Measurements from ENCODE around the gene GRIN1. TPM values are rescaled to one million over a fixed set of nuclear protein-coding genes. Genes with fewer than 3 reads are reported as not detected.

Gene GRIN1
- total and polyA plus RNA-seq, 10 of the 15 experiments (the other 5 are each of a cell fraction or from before 2014, with no cell fraction given): 0.05 to 0.10 (median 0.06) TPM; not detected in 6

DNA sequence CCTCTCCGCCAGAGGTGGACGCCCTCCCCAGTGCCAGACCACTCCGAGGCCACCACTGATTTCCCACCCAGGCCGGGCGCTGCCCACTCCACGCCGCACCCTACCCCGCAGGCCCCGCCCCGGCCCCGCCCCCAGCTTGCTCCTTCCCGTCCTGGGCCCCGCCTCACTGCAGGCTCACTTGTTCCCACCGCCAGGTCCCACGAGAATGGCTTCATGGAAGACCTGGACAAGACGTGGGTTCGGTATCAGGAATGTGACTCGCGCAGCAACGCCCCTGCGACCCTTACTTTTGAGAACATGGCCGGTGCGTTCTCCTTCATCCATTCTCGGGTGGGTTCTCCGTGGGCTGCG, 24.4 kb downstream of the GRIN1 start:
- Histone ChIP-seq H3K9me3 (replicated peaks; ENCODE audit: control insufficient read depth, insufficient read depth, low read length) (no peaks in the 10 kb centered on the region; the same call in 2 of the 3 replicates), H4K20me1 (ENCODE audit: control insufficient read depth, insufficient read depth) (no peaks in the 10 kb centered on the region), H3K27me3 (replicated peaks in 1 of 2; ENCODE audit: control insufficient read depth in 2 of 2, insufficient read depth in 2 of 2, low read length in 1 of 2) (peaks cover 0 to 2% of the 10 kb centered on the region in 2 experiments; a peak in 1 of 4 replicates), H3K4me2 (ENCODE audit: control insufficient read depth, insufficient read depth) (no peak overlapping the region), H3K27ac (ENCODE audit: control insufficient read depth, insufficient read depth) (no peak overlapping the region), H2AFZ (ENCODE audit: control insufficient read depth, low read depth, low read length) (no peak overlapping the region), H3K4me1 (ENCODE audit: control insufficient read depth, insufficient read depth, low read length) (peaks cover 18% of the 10 kb centered on the region), H3K36me3 (ENCODE audit: control insufficient read depth in 2 of 2, insufficient read depth in 2 of 2, low read length in 1 of 2) (no peaks in the 10 kb centered on the region), H3K79me2 (ENCODE audit: control insufficient read depth, insufficient read depth, low read length) (no peaks in the 10 kb centered on the region), H3K9ac (ENCODE audit: control insufficient read depth, insufficient read depth, low read length) (no peak overlapping the region), H3K4me3 (no peak overlapping the region)
- POLR2A ChIA-PET: no interaction called here
- in situ Hi-C loops (cut with MboI): no loop called here
- TF ChIP-seq ZNF384 (IDR thresholded peaks at IDR 0.05; ENCODE audit: borderline replicate concordance, low read depth, low read length): no peak
- TF ChIP-seq EGR1 (IDR thresholded peaks at IDR 0.05; ENCODE audit: borderline replicate concordance in 1 of 2, low read depth in 2 of 2, low read length in 2 of 2): no peak
- ATAC-seq: no peak
- RAD21 ChIA-PET (ENCODE audit: unreplicated experiment): interaction anchor here (0.8 kb wide), 1 partner anchor 13 kb away, joined by 3 read pairs; no protein-coding TSS in a partner anchor
- CTCF ChIA-PET: no interaction called here
- SMC1A ChIA-PET (ENCODE audit: uncharacterized antibody, unreplicated experiment): no interaction called here
- intact Hi-C loops (cut with micrococcal nuclease; ENCODE audit: unreplicated experiment): no loop called here
- BruUV-seq (replicated peaks): no TSS peak
- DNase-seq (ENCODE audit: low read depth, low spot score): no peak
- 69% methylated on average over 26 of the region's 26 CpGs for WGBS (ENCODE audit: insufficient coverage, insufficient replicate concordance, low lambda C conversion rate, missing lambda C conversion rate)
- FAIRE-seq: no peak

DNA sequence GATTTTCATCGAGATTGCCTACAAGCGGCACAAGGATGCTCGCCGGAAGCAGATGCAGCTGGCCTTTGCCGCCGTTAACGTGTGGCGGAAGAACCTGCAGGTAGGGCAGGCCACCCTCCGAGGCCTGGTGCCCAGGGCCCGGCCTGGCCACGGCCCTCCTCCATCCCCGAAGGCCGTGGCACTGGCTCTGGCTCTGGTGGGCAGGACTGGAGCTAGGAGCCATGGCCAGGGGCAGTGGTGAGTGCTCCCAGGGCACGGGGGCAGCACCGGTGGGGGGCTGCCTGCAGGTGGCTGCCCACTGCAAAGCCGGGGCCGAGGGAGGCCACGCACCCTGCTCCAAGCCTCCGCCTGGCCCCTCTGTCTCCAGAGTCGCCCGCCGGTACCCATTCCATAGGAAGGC, 24.9 kb downstream of the GRIN1 start:
- TF ChIP-seq NKRF (conservative IDR thresholded peaks at IDR 0.05): no peak
- no TSS peak for BruUV-seq (replicated peaks)
- DNase-seq (ENCODE audit: low read depth, low spot score): no peak
- Histone ChIP-seq H3K36me3 (ENCODE audit: control insufficient read depth in 2 of 2, insufficient read depth in 2 of 2, low read length in 1 of 2) (no peaks in the 10 kb centered on the region), H3K4me2 (ENCODE audit: control insufficient read depth, insufficient read depth) (no peak overlapping the region), H3K9me3 (replicated peaks; ENCODE audit: control insufficient read depth, insufficient read depth, low read length) (no peaks in the 10 kb centered on the region; the same call in 2 of the 3 replicates), H3K79me2 (ENCODE audit: control insufficient read depth, insufficient read depth, low read length) (no peaks in the 10 kb centered on the region), H3K9ac (ENCODE audit: control insufficient read depth, insufficient read depth, low read length) (no peak overlapping the region), H2AFZ (ENCODE audit: control insufficient read depth, low read depth, low read length) (no peak overlapping the region), H4K20me1 (ENCODE audit: control insufficient read depth, insufficient read depth) (no peaks in the 10 kb centered on the region), H3K4me1 (ENCODE audit: control insufficient read depth, insufficient read depth, low read length) (peaks cover 14% of the 10 kb centered on the region), H3K27me3 (replicated peaks in 1 of 2; ENCODE audit: control insufficient read depth in 2 of 2, insufficient read depth in 2 of 2, low read length in 1 of 2) (peaks cover 0 to 5% of the 10 kb centered on the region in 2 experiments; a peak in 1 of 4 replicates), H3K27ac (ENCODE audit: control insufficient read depth, insufficient read depth) (no peak overlapping the region), H3K4me3 (no peak overlapping the region)
- in situ Hi-C loops (cut with MboI) (no loop called here), intact Hi-C loops (cut with micrococcal nuclease; ENCODE audit: unreplicated experiment) (no loop called here)
- no peak for ATAC-seq
- no peak for FAIRE-seq
- 78% methylated on average over 22 of the region's 22 CpGs for WGBS (ENCODE audit: insufficient coverage, insufficient replicate concordance, low lambda C conversion rate, missing lambda C conversion rate)
- ChIA-PET SMC1A (ENCODE audit: uncharacterized antibody, unreplicated experiment) (no interaction called here), CTCF (no interaction called here), RAD21 (ENCODE audit: unreplicated experiment) (no interaction called here), POLR2A (no interaction called here)
